ENCODE results near the gene HAS3. TPM values are rescaled to one million over a fixed set of nuclear protein-coding genes. Genes with fewer than 3 reads are reported as not detected.

The HAS3 gene
- total RNA-seq, 2 donors from 2014 or later: 3.0 to 4.5 TPM

GRCh38 chr16:69100071-69100691 is 5.3 kb upstream of the HAS3 start:
- Histone ChIP-seq H3K27me3 (replicated peaks; ENCODE audit: insufficient read depth) (no peaks in the 10 kb centered on the region), H3K4me3 (no peak overlapping the region), H3K4me1 (replicated peaks) (no peaks in the 10 kb centered on the region), H3K27ac (no peak overlapping the region), H3K9me3 (no peaks in the 10 kb centered on the region), H3K36me3 (no peaks in the 10 kb centered on the region)
- no peak for TF ChIP-seq POLR2AphosphoS5 (IDR thresholded peaks at IDR 0.05)
- no peak for DNase-seq (ENCODE audit: low spot score)
- WGBS: 24% methylated on average over 11 of the region's 11 CpGs
- intact Hi-C loops (cut with DNase I): no loop called here

GRCh38 chr16:69106491-69107315 is 1.2 kb downstream of the HAS3 start:
- Histone ChIP-seq H3K27me3 (replicated peaks; ENCODE audit: insufficient read depth) (no peaks in the 10 kb centered on the region), H3K4me1 (replicated peaks) (peaks cover 15% of the 10 kb centered on the region), H3K27ac (no peak overlapping the region), H3K36me3 (no peaks in the 10 kb centered on the region), H3K9me3 (no peaks in the 10 kb centered on the region), H3K4me3 (peak overlapping the region; percentile 48 to 57)
- TF ChIP-seq POLR2A (IDR thresholded peaks at IDR 0.05) (no peak), CTCF (IDR thresholded peaks at IDR 0.05) (no peak), POLR2AphosphoS5 (IDR thresholded peaks at IDR 0.05) (no peak)
- WGBS: under 1% methylated on average over 55 of the region's 55 CpGs
- no peak for DNase-seq (ENCODE audit: low spot score)
- intact Hi-C loops (cut with DNase I): loop anchor here (5.0 kb wide), 2 partner anchors 169 to 259 kb away; no protein-coding TSS in a partner anchor

GRCh38 chr16:69107316-69107962 is 2.0 kb downstream of the HAS3 start:
- Histone ChIP-seq H3K9me3 (no peaks in the 10 kb centered on the region), H3K36me3 (no peaks in the 10 kb centered on the region), H3K27me3 (replicated peaks; ENCODE audit: insufficient read depth) (no peaks in the 10 kb centered on the region), H3K4me1 (replicated peaks) (peaks cover 15% of the 10 kb centered on the region), H3K27ac (no peak overlapping the region), H3K4me3 (peak overlapping the region; percentile 48 to 57)
- no peak for DNase-seq (ENCODE audit: low spot score)
- WGBS: 5% methylated on average over 42 of the region's 52 CpGs
- no peak for TF ChIP-seq CTCF (IDR thresholded peaks at IDR 0.05)
- no peak for TF ChIP-seq POLR2A (IDR thresholded peaks at IDR 0.05)
- intact Hi-C loops (cut with DNase I): loop anchor here (5.0 kb wide), 2 partner anchors 170 to 260 kb away; no protein-coding TSS in a partner anchor

GRCh38 chr16:69108064-69108904 is 2.8 kb downstream of the HAS3 start:
- no peaks in the 10 kb centered on the region for H3K27me3 ChIP-seq (replicated peaks; ENCODE audit: insufficient read depth)
- intact Hi-C loops (cut with DNase I): loop anchor here (5.0 kb wide), 2 partner anchors 171 to 261 kb away; no protein-coding TSS in a partner anchor
- H3K4me1 ChIP-seq (replicated peaks): peaks cover 15% of the 10 kb centered on the region
- H3K4me3 ChIP-seq: no peak overlapping the region
- no peaks in the 10 kb centered on the region for H3K9me3 ChIP-seq
- TF ChIP-seq POLR2AphosphoS5 (IDR thresholded peaks at IDR 0.05) (no peak), CTCF (IDR thresholded peaks at IDR 0.05) (no peak), POLR2A (IDR thresholded peaks at IDR 0.05) (no peak)
- WGBS: 46% methylated on average over 9 of the region's 9 CpGs
- DNase-seq (ENCODE audit: low spot score): no peak
- no peaks in the 10 kb centered on the region for H3K36me3 ChIP-seq
- H3K27ac ChIP-seq: no peak overlapping the region
